ENCODE results near the gene SLC39A1.

SLC39A1 gene

DNA sequence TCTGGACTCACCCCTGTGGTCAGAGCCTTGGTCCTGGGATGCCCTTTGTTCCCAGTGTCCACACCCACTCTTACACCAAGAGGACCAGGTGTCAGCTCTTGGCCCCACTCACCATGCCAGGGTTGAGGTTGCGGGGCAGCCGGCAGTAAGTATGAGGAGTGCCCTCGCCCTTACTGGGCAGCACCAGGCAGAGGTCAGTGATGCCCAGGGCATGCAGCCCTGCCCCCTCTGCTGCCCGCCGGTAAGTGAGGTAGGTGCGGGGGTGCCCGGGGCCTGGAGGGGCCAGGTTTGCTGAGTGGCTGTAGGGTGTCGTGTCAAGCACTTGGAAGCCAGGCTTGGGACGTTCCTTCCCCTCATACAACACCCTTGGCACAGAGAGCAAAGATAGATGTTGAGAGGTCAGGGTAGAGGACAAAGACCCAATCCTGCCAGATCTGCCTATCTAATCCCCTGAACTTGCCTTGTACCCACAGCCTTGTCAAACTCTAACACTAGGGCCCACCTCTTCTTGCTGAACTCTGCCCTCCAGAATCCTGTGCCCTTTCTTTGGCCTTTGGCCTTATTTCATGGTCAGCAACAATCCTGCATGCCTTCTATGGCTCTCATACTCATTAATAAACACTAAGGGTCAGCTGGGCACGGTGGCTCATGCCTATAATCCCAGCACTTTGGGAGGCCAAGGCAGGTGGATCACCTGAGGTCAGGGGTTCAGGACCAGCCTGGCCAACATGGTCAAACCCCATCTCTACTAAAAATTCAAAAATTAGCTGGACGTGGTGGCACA is 20.4 kb downstream of the SLC39A1 start:
- DNase-seq (ENCODE audit: low read depth), result no peak
- H3K4me3 ChIP-seq (ENCODE audit: low read depth, low read length), result no peak overlapping the region
- TF ChIP-seq, protein P1, sequence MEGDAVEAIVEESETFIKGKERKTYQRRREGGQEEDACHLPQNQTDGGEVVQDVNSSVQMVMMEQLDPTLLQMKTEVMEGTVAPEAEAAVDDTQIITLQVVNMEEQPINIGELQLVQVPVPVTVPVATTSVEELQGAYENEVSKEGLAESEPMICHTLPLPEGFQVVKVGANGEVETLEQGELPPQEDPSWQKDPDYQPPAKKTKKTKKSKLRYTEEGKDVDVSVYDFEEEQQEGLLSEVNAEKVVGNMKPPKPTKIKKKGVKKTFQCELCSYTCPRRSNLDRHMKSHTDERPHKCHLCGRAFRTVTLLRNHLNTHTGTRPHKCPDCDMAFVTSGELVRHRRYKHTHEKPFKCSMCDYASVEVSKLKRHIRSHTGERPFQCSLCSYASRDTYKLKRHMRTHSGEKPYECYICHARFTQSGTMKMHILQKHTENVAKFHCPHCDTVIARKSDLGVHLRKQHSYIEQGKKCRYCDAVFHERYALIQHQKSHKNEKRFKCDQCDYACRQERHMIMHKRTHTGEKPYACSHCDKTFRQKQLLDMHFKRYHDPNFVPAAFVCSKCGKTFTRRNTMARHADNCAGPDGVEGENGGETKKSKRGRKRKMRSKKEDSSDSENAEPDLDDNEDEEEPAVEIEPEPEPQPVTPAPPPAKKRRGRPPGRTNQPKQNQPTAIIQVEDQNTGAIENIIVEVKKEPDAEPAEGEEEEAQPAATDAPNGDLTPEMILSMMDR (IDR thresholded peaks at IDR 0.05; ENCODE audit: control insufficient read depth, extremely low read depth, insufficient read depth), result no peak

DNA sequence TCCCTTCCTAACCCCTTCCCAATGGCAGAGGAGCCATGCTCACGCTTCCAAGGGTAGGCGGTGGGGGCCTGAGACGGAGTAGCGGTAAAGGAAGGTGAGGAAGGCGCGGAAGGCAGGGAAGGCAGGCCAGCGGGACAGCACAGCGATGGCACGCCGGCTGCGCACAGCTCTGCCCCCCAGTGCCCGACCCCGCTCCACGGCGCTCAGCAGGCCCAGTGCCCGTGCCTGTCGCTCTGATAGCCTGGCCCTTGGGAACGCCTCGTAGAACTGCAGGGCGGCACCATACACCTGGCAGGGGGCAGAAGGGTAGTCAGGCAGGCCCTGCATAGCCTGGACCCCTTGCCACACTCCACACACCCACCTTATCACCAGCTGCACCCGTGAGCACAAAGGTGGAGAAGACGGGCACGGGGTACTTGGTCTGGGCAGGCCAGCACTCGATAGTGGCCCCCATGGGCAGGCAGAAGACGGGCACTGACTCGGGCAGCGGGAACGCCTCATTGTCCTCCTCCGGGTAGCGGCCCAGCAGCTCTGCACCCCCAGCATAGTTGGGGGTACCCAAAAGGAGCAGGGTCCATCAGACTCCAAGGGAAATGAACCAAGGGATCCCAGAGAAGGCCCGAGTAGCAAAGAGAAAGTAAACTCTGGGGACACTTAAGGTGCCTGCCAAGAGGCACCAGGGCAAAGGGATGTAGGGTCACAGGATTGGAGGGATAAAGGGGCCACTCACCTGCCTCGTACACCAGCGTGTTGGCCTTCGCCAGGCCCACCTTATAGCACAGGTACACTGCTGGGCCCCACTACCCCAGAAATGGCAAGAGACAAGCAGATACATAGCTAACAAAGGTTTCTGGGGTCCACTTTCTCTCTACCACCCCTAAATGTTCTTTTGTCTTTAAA is 21.3 kb downstream of the SLC39A1 start:
- no peak overlapping the region for H3K4me3 ChIP-seq (ENCODE audit: low read depth, low read length)
- TF ChIP-seq, protein P1 (IDR thresholded peaks at IDR 0.05; ENCODE audit: control insufficient read depth, extremely low read depth, insufficient read depth), result no peak
- DNase-seq (ENCODE audit: low read depth), result no peak

DNA sequence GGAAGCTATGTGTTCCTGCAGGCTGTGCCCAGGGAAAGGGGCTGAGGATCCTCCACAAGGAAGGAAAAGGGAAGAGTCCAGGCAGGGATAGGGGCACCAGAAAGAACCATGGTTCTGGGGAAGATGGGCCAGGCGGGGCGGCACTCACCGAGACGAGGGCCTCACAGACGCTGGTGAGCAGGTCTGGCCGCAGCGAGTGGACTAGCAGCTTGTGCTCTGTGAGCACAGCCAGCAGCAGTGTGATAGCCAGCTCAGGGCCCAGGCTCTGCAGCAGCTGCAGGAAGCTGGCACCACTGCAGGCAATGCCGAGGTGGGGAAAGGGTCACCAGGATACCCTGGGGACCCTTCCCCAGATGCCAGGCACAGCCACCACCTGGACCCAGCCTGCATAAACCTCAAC is 22.6 kb downstream of the SLC39A1 start:
- DNase-seq (ENCODE audit: low read depth), result no peak
- TF ChIP-seq, protein P1 (IDR thresholded peaks at IDR 0.05; ENCODE audit: control insufficient read depth, extremely low read depth, insufficient read depth), result no peak
- H3K4me3 ChIP-seq (ENCODE audit: low read depth, low read length), result no peak overlapping the region

DNA sequence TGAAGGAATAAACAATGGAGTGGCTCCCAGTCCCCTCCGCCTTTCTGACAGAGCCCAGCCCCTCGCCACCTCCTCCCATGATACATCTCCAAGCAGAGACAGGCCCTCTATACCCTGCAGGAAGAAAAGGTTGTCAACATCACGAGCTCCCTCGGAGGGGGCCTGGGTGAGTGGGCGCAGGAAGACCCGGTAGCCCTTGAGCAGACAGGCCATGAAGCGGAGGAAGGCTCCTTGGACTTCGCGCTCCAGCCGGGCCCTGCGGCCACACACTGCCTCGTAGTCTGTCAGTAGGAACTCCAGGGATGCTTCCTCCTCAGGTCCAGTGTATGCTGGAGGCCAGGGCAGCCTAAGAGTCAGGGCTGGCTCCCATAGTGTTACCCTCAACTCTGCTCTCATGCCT is 23.9 kb downstream of the SLC39A1 start:
- TF ChIP-seq, protein P1 (IDR thresholded peaks at IDR 0.05; ENCODE audit: control insufficient read depth, extremely low read depth, insufficient read depth), result no peak
- no peak for DNase-seq (ENCODE audit: low read depth)
- no peak overlapping the region for H3K4me3 ChIP-seq (ENCODE audit: low read depth, low read length)

DNA sequence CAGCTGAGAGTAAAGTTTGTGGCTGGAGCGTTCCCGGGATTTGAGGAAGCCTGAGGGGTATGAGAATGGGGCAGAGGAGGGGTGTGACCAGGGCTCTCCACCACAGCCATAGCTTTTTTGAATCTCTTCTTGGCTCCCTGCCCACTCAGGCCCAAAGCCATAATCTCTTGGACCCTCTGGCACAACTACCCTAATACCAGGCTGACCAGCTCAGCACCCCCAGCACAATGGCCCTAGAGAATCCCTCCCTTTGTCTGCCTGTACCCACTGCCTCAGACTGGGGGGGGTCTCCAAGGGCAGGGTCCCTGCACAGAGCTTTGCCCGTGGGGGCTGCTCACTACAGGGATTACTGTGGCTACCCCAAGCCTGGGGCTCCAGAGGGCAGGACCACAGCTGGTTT is 24.3 kb downstream of the SLC39A1 start:
- DNase-seq (ENCODE audit: low read depth), result no peak
- TF ChIP-seq, protein P1 (IDR thresholded peaks at IDR 0.05; ENCODE audit: control insufficient read depth, extremely low read depth, insufficient read depth), result no peak
- H3K4me3 ChIP-seq (ENCODE audit: low read depth, low read length), result no peak overlapping the region

DNA sequence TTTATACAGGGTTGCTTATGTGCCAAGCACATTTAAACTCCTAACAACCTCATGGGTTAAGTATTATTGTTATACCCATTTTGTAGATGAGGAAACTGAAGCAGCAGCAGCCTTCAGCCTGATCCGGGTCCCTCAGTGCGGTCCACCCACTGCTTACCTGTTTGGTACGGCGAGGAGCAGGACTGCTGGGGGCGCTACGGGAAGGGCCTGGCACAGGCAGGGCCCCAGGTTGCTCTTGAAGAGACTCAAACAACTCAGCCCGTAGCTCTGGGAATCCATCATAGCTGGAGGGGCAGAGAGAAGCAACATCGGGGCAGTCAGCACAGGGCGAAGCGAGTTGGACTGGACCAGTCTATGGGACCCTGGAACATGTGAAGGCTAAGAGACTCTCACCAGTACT is 26.0 kb downstream of the SLC39A1 start:
- H3K4me3 ChIP-seq (ENCODE audit: low read depth, low read length), result no peak overlapping the region
- TF ChIP-seq, protein P1 (IDR thresholded peaks at IDR 0.05; ENCODE audit: control insufficient read depth, extremely low read depth, insufficient read depth), result no peak
- no peak for DNase-seq (ENCODE audit: low read depth)
